ENCODE measurements around the gene PDK4. TPM values are rescaled to one million over a fixed set of nuclear protein-coding genes. Genes with fewer than 3 reads are reported as not detected.
A peak's percentile ranks its signal among the peaks of the same experiment; 100 is the strongest.

The PDK4 gene
- 10 to 100 TPM; 29.6 to 32.8 TPM for total RNA-seq
- 24.9 TPM for polyA plus RNA-seq (ENCODE audit: insufficient read depth, low read depth, low replicate concordance)
- long read RNA-seq, donor 1, transcript PDK4-201 (11 exons, 3,576 nt) = major isoform, 11 of 11 reads
- long read RNA-seq, donor 1, partial matches to known transcripts = 0 of 11 reads
- long read RNA-seq, donor 1, other reads (novel, unspliced or antisense) = 0 of 11 reads
- long read RNA-seq, donor 2, transcript PDK4-201 (11 exons, 3,576 nt) = major isoform, 9 of 9 reads
- long read RNA-seq, donor 2, partial matches to known transcripts = 0 of 9 reads
- long read RNA-seq, donor 2, other reads (novel, unspliced or antisense) = 0 of 9 reads

- Histone ChIP-seq H3K27me3 (no peaks in the 10 kb centered on the region), H3K36me3 (ENCODE audit: low read depth, missing control alignments) (no peaks in the 10 kb centered on the region), H3K4me1 (peaks cover 5% of the 10 kb centered on the region), H3K27ac (peak within 1 kb of the TSS; percentile 90 to 91), H3K4me3 (peak within 1 kb of the TSS; percentile 64 to 95), H3K9me3 (no peaks in the 10 kb centered on the region)
- peak; percentile 46 for TF ChIP-seq POLR2A (IDR thresholded peaks at IDR 0.05)
- TF ChIP-seq, protein P1, sequence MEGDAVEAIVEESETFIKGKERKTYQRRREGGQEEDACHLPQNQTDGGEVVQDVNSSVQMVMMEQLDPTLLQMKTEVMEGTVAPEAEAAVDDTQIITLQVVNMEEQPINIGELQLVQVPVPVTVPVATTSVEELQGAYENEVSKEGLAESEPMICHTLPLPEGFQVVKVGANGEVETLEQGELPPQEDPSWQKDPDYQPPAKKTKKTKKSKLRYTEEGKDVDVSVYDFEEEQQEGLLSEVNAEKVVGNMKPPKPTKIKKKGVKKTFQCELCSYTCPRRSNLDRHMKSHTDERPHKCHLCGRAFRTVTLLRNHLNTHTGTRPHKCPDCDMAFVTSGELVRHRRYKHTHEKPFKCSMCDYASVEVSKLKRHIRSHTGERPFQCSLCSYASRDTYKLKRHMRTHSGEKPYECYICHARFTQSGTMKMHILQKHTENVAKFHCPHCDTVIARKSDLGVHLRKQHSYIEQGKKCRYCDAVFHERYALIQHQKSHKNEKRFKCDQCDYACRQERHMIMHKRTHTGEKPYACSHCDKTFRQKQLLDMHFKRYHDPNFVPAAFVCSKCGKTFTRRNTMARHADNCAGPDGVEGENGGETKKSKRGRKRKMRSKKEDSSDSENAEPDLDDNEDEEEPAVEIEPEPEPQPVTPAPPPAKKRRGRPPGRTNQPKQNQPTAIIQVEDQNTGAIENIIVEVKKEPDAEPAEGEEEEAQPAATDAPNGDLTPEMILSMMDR (IDR thresholded peaks at IDR 0.05) = no peak
- DNase-seq = peak; percentile 96
- intact Hi-C loops (cut with DNase I; ENCODE audit: low total_unique reads) = no loop called here
- 0 to 1% methylated on average over 27 to 63 of the region's 63 CpGs for WGBS, 2 donors
These were observed at the start of gene PDK4 for GRCh38 chr7:95596198-95597063. TSS of gene PDK4 (minus strand) at chr7:95596516. CDS start at chr7:95596293, 223 bp downstream.

- intact Hi-C loops (cut with DNase I; ENCODE audit: low total_unique reads) = no loop called here
- Histone ChIP-seq H3K27me3 (no peaks in the 10 kb centered on the region), H3K36me3 (ENCODE audit: low read depth, missing control alignments) (no peaks in the 10 kb centered on the region), H3K4me3 (no peak overlapping the region), H3K9me3 (no peaks in the 10 kb centered on the region), H3K4me1 (no peaks in the 10 kb centered on the region), H3K27ac (no peak overlapping the region)
- no peak for TF ChIP-seq POLR2A (IDR thresholded peaks at IDR 0.05)
- TF ChIP-seq, protein P1 (IDR thresholded peaks at IDR 0.05) = no peak
- 52 to 60% methylated on average over 5 of the region's 5 CpGs for WGBS, 2 donors
- DNase-seq = no peak
These were observed 45.9 kb upstream of the PDK4 start for GRCh38 chr7:95642173-95642572.

GRCh38 chr7:95636140-95636940, 40.0 kb upstream of the PDK4 start:
- Histone ChIP-seq H3K27ac (no peak overlapping the region), H3K9me3 (no peaks in the 10 kb centered on the region), H3K4me3 (no peak overlapping the region), H3K4me1 (no peaks in the 10 kb centered on the region), H3K27me3 (no peaks in the 10 kb centered on the region), H3K36me3 (ENCODE audit: low read depth, missing control alignments) (no peaks in the 10 kb centered on the region)
- intact Hi-C loops (cut with DNase I; ENCODE audit: low total_unique reads) = no loop called here
- TF ChIP-seq POLR2A (IDR thresholded peaks at IDR 0.05) = no peak
- TF ChIP-seq, protein P1 (IDR thresholded peaks at IDR 0.05) = no peak
- WGBS, 2 donors = 76 to 79% methylated on average over 2 of the region's 2 CpGs
- DNase-seq = no peak

- DNase-seq = no peak
- H3K27ac ChIP-seq = no peak overlapping the region
These were observed 36.3 kb upstream of the PDK4 start for GRCh38 chr7:95632609-95633008.

More at GRCh38 chr7:95632609-95633008, 36.3 kb upstream of the PDK4 start:
- H3K27me3 ChIP-seq = no peaks in the 10 kb centered on the region
- intact Hi-C loops (cut with DNase I; ENCODE audit: low total_unique reads) = no loop called here
- TF ChIP-seq, protein P1 (IDR thresholded peaks at IDR 0.05) = no peak
- no peak for TF ChIP-seq POLR2A (IDR thresholded peaks at IDR 0.05)
- H3K4me1 ChIP-seq = peaks cover 4% of the 10 kb centered on the region
- WGBS, 2 donors = 0% methylated on average over 1 of the region's 1 CpG
- H3K4me3 ChIP-seq = no peak overlapping the region
- H3K9me3 ChIP-seq = no peaks in the 10 kb centered on the region
- H3K36me3 ChIP-seq (ENCODE audit: low read depth, missing control alignments) = no peaks in the 10 kb centered on the region
